ENCODE data around the gene ZNF709.
"Not testable (repeated sequence)": the region's sequence is repeated elsewhere in the genome, so short reads cannot be mapped to it uniquely, and the experiment has no call there.

ZNF709 gene

GRCh38 chr19:12485052-12485416, 418 bp upstream of the ZNF709 start:
- no peaks in the 10 kb centered on the region for H3K27me3 ChIP-seq
- no peaks in the 10 kb centered on the region for H3K36me3 ChIP-seq
- DNase-seq = no peak
- intact Hi-C loops (cut with DNase I; ENCODE audit: low total_unique reads) = no loop called here
- no peaks in the 10 kb centered on the region for H3K9me3 ChIP-seq
- peak overlapping the region; percentile 79 to 85 for H3K27ac ChIP-seq
- H3K4me1 ChIP-seq = peaks cover 0 to 18% (median 9%) of the 10 kb centered on the region in 4 donors
- H3K4me3 ChIP-seq = peak overlapping the region; percentile 84 to 87
- TF ChIP-seq CTCF (IDR thresholded peaks at IDR 0.05) = no peak

GRCh38 chr19:12484011-12484370, 625 bp downstream of the ZNF709 start:
- Histone ChIP-seq H3K4me1 (peaks cover 0 to 18% (median 9%) of the 10 kb centered on the region in 4 donors), H3K9me3 (no peaks in the 10 kb centered on the region), H3K4me3 (peak overlapping the region; percentile 84 to 87), H3K27ac (peak overlapping the region; percentile 79 to 85), H3K27me3 (no peaks in the 10 kb centered on the region), H3K36me3 (no peaks in the 10 kb centered on the region)
- TF ChIP-seq CTCF (IDR thresholded peaks at IDR 0.05) = no peak
- intact Hi-C loops (cut with DNase I; ENCODE audit: low total_unique reads) = no loop called here
- DNase-seq = no peak

DNA sequence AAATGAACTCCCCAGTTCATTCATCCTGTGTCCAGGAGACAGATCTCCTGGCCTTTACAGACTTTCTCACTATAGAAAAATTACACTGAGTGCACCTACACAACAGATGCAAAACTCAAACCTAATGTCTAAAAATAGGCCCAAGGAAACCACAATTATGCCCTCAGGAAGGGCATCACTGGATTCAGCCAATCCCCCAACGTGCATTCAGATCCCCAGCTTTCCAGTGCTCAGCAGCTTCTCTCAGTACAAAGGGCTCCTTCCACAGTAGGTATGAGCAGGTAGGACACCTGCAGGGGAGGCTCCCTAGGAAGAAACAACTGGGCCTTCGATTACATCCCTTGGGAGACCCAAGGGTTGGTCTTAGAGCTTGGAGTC, 2.1 kb downstream of the ZNF709 start:
- Histone ChIP-seq H3K4me3 (no peak overlapping the region), H3K36me3 (no peaks in the 10 kb centered on the region), H3K27me3 (no peaks in the 10 kb centered on the region), H3K9me3 (no peaks in the 10 kb centered on the region), H3K4me1 (peaks cover 0 to 18% (median 14%) of the 10 kb centered on the region in 4 donors), H3K27ac (no peak overlapping the region)
- intact Hi-C loops (cut with DNase I; ENCODE audit: low total_unique reads) = no loop called here
- TF ChIP-seq CTCF (IDR thresholded peaks at IDR 0.05) = no peak
- DNase-seq = no peak

DNA sequence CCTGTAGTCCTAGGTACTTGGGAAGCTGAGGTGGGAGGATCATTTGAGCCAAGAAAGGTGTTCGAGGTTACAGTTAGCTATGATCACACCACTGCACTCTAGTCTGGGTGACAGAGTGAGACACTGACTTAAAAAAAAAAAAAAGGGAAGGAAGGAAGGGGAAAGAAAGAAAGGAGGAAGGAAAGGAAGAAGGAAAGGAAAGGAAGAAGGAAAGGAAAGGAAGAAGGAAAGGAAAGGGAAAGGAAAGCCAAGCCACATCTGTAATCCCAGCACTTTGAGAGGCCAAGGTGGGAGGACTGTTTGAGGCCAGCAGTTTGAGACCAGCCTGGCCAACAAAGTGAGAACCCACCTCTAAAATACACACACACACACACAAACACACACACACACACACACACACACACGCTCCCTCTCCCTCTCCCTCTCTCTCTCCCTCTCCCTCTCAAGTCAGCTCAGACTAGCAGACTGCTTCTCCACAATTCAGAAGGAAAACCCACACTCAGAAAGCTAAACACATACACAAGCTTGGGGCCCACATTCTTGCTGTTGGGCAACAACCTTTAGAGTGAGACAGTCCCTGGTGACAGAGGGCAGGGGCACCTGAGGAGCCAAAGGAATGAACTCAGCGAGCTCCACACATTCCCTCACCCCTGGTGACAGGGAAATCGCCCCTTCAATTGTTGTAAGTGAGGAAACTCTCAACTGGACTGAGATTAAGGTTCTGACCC, 2.7 kb downstream of the ZNF709 start:
- H3K27ac ChIP-seq = no peak overlapping the region
- TF ChIP-seq CTCF (IDR thresholded peaks at IDR 0.05) = no peak

DNA sequence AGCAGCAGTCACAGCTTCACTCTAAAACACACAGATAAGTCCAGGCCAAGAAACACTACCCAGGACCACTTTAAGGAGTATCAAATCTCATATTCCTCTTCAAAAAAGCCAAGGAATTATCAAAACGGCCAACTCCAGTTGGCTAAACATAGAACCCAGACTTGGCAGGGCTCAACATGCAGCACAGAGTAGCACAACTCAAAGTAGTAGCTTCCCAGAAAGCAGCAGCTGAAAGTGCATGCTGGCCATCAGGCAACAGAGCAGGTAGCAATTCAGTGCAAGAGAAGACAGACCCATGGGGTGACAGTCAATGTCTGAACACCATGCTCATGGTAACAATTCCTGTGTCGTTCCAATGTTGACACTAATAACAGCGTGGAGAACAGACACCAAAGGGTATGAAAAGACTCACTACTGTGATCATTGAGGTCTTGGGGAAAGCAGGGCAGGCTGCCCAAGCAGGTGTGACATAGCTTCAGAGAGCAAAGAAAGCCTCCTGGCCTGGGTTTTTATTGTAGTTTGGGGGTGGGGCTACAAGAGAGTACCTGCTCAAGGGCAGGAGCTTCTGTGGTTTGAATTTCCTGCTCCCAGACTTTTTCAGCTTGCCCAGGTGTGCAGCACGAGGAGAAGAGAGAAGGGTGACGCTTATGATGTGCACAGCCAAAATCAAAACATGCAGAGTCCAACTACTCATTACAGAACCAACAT, 6.2 kb downstream of the ZNF709 start:
- Histone ChIP-seq H3K36me3 (no peaks in the 10 kb centered on the region), H3K27me3 (no peaks in the 10 kb centered on the region)
- intact Hi-C loops (cut with DNase I; ENCODE audit: low total_unique reads) = no loop called here

More for the DNA sequence above, 2.7 kb downstream of the ZNF709 start:
- no peak for DNase-seq
- intact Hi-C loops (cut with DNase I; ENCODE audit: low total_unique reads) = no loop called here
- H3K4me3 ChIP-seq = no peak overlapping the region
- H3K4me1 ChIP-seq = peaks cover 0 to 18% (median 14%) of the 10 kb centered on the region in 4 donors
- H3K27me3 ChIP-seq = no peaks in the 10 kb centered on the region
- no peaks in the 10 kb centered on the region for H3K9me3 ChIP-seq
- no peaks in the 10 kb centered on the region for H3K36me3 ChIP-seq

GRCh38 chr19:12467651-12468050, 17.0 kb downstream of the ZNF709 start:
- Histone ChIP-seq H3K9me3 (peaks cover 12 to 75% (median 40%) of the 10 kb centered on the region in 3 donors), H3K36me3 (peaks cover 41 to 65% (median 44%) of the 10 kb centered on the region in 3 donors)
- H3K27me3 ChIP-seq; H3K4me1 ChIP-seq; H3K4me3 ChIP-seq; intact Hi-C loops (cut with DNase I; ENCODE audit: low total_unique reads); H3K27ac ChIP-seq; DNase-seq: not testable (repeated sequence)

More for the DNA sequence above, 6.2 kb downstream of the ZNF709 start:
- TF ChIP-seq CTCF (IDR thresholded peaks at IDR 0.05) = no peak
- Histone ChIP-seq H3K4me1 (peaks cover 0 to 9% (median 4%) of the 10 kb centered on the region in 4 donors), H3K9me3 (no peaks in the 10 kb centered on the region), H3K4me3 (no peak overlapping the region), H3K27ac (no peak overlapping the region)
- no peak for DNase-seq

Measured in tibial artery (tissue), 4 donors.